Choroid plexus epithelial cell (primary cell): ENCODE results near the gene MAML2.

Experiments
- DNase-seq: peaks from one replicate; pipeline ENCODE4 v3.0.0-alpha.2; 2010; ENCODE audit warnings: low read depth
- H3K4me3 ChIP-seq: 2 replicates; pipeline ENCODE4 v1.5.1; 2011; ENCODE audit warnings: low read depth, mild to moderate bottlenecking, control low read depth, low read length, moderate library complexity
- TF ChIP-seq, protein P1 (sequence below): conservative IDR thresholded peaks from 2 replicates; pipeline ENCODE4 v1.5.1; 2011; ENCODE audit warnings: low read depth, mild to moderate bottlenecking, control low read depth, inconsistent platforms, low read length, moderate library complexity

MAML2 gene

DNA sequence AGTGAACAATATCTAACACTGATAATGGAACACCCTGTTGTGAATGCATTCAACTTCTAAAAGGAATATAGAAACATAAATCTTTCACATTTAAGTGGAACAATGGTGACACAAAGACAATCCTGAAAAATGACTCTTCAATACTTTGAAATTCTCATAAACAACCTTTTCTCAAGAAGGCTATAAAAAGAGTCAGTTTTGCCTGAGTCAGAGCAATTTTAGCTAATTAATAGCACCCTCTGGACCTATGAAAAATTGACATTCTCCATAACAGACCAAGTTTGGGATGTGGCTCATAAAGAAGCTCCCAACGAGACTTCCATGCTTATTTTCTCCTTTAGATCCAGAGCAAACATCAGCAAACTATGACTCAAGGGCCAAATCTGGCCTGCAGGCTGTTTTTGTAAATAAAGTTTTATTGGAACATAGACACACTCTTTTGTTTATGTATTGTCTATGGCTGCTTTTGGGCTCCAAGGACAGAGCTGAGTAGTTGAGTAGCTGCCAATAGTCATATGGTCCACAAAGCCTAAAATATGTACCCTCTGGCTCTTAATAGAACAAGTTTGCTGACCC lies 108.0 kb downstream of the MAML2 start:
- TF ChIP-seq, protein P1, sequence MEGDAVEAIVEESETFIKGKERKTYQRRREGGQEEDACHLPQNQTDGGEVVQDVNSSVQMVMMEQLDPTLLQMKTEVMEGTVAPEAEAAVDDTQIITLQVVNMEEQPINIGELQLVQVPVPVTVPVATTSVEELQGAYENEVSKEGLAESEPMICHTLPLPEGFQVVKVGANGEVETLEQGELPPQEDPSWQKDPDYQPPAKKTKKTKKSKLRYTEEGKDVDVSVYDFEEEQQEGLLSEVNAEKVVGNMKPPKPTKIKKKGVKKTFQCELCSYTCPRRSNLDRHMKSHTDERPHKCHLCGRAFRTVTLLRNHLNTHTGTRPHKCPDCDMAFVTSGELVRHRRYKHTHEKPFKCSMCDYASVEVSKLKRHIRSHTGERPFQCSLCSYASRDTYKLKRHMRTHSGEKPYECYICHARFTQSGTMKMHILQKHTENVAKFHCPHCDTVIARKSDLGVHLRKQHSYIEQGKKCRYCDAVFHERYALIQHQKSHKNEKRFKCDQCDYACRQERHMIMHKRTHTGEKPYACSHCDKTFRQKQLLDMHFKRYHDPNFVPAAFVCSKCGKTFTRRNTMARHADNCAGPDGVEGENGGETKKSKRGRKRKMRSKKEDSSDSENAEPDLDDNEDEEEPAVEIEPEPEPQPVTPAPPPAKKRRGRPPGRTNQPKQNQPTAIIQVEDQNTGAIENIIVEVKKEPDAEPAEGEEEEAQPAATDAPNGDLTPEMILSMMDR = no peak
- peak; percentile 54 for DNase-seq
- H3K4me3 ChIP-seq = no peak overlapping the region

DNA sequence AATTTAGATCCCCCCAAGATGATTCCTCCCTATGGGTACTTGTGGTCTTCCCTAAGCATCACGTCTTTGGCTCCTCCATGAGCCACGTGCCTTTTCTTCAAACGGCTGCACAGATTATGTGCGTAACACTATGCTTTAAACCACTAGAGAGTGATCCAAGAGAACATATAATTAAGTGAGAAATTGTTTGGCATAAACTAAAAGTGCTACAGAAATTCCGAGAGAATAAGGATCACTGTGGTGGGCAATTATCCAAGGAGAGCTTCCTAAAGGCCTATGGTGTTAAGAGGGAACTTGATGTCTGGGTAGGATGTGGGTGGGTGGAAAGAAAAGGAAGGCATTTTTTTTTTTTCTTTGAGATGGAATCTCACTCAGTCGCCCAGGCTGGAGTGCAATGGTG lies 110.9 kb downstream of the MAML2 start:
- no peak for DNase-seq
- no peak overlapping the region for H3K4me3 ChIP-seq
- TF ChIP-seq, protein P1 = no peak

DNA sequence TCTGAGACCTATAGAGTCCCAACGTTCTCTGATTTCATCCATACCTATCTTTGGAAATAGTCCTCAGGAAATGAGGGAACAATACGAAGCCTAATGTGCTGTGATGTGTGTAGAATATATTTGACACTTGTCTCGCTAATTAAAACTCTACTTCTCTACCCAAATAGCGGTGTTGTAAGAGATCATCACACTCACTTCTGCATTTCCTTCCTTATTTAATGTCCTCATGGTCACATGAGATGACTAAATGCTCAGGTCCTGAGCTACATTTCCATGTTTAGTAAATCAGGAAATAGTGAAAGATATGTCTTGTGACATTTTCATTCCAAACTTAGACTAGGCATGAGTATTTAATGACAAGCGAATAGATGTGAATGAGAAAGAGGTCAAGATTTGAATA lies 112.3 kb downstream of the MAML2 start:
- TF ChIP-seq, protein P1 = no peak
- no peak for DNase-seq
- no peak overlapping the region for H3K4me3 ChIP-seq

DNA sequence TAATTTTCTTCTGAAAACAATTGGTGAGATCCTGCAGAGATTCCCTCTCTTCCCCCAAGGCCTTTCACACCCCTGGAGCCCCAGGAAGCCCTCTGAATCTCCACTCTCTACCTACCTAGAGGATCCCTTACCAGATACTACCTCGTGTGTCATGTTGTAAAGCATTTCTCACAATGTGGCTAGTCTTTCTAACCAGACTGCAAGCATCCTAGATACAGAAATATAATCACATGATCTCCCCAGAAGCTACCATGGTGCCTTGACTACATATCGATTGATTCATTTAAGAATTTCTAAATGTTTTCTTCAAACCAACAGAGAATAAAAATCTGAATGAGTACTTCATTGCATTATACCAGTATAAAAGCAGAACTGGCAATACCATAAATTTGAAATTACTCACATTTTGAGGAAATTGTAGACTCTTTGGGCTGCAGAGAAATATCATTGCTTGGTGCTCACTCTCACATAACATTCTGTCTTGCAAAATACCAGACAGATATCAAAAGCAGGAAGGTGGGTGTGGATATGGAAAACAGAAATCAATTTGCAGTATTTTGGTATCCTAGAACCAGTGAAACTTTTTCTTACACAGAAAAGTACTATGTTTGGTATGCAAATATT lies 113.5 kb downstream of the MAML2 start:
- no peak overlapping the region for H3K4me3 ChIP-seq
- DNase-seq = no peak
- TF ChIP-seq, protein P1 = no peak

DNA sequence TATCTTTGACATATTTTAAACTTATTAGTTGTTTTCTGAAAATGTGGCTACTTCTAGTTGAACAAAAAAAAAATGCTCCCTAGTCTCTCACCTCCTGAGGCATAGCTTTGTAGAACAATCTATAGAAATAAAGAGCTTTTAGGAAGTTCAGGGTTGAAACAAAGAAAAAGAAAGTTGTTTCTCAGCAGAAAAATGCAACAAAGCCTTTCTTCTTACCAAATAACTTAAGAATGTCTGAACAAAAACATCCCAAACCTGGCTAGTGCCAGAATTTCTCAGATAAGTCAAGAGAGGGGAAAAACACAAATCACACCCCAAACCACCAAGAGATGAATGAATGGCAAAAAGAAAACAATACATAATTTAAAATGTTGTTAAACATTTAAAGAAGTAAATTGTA lies 114.1 kb downstream of the MAML2 start:
- TF ChIP-seq, protein P1 = no peak
- H3K4me3 ChIP-seq = no peak overlapping the region
- DNase-seq = peak; percentile 81

DNA sequence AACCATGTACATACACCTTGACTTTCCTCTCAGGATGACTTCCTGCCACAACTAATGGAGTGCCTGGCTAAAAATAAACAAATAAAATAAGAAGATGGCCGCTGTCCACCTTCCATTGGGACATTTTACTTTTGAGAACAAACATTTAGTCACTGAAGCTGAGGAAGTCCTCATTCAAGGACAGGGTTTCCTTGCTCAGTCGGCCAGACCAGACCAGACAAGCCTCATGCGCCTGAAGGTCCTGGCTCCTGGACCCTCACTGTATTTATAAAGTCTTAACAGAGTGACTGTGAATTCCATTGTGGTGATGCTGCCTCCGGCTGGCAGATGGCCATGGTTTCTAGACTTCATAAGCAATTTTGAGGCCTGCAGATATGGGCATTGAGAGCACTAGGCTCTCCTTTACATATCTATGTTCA lies 114.5 kb downstream of the MAML2 start:
- DNase-seq = peak; percentile 97
- TF ChIP-seq, protein P1 = no peak
- H3K4me3 ChIP-seq = no peak overlapping the region

DNA sequence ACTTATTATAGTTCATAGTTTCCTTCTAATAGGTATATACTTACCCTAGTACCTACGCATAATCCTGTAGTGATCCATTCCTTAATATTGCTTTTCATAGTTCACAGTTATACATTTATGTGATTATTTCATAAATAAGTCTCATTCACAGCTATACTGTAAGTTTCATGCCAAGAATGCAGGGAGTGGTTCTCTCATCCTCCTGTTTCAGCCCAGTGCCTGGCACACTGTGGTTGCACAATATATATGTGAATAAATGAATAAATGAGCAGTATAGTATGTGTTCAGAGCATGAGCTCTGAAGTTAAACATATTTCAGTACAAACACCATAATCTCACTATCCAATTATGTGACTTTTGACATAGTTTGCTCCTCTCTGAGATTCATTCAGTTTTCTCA lies 115.8 kb downstream of the MAML2 start:
- DNase-seq = peak; percentile 58
- TF ChIP-seq, protein P1 = no peak
- no peak overlapping the region for H3K4me3 ChIP-seq
